Measurements from ENCODE around the gene CHP2.
"Not testable (repeated sequence)": the region's sequence is repeated elsewhere in the genome, so short reads cannot be mapped to it uniquely, and the experiment has no call there.

CHP2 gene

DNA sequence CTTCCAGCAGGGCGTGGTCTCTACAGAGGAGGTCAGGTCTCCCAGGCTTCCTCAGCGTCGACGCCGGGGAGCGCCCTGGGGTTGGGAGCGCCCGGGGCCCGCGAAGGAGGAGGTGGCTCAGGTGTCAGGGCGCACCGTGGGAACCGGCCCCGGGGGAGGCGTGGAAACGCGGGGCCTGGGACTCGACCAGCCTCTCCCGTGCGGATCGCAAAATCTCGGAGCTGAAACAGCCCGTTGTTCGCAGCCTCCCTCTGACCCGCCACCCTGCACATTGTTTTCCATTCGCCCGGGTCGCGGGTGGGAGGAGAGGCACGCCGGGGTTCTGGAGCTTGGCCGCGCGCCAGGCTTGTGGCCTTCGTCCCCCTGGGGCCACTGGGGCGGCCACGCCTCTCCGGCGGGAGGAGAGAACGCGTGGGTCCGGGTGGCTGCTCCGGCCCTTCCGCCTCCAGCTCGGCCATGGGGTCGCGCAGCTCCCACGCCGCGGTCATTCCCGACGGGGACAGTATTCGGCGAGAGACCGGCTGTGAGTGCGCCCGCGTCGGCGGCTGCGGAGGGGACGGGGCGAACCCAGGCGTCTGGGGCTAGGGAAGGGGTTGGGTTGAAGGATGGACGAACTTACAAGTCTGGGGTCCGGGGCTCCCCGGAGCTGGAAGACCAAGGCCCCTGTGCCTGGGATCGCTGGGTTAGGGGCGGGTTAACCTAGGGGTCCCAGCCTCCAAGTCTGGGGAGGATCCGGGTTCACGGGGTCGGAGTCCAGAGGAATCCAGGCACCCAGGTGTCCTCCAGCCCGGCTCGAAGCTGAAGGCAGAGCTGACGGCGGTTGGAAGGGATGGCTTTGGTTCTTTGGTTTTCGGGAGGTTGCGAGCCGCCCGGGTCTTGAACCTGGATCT, at the start of gene CHP2:
CHP2 (plus strand) TSS at position 433 of the 890 bp plus-strand sequence; CDS start at position 457, 24 bp downstream.
- DNase-seq (ENCODE audit: low read depth), result no peak

DNA sequence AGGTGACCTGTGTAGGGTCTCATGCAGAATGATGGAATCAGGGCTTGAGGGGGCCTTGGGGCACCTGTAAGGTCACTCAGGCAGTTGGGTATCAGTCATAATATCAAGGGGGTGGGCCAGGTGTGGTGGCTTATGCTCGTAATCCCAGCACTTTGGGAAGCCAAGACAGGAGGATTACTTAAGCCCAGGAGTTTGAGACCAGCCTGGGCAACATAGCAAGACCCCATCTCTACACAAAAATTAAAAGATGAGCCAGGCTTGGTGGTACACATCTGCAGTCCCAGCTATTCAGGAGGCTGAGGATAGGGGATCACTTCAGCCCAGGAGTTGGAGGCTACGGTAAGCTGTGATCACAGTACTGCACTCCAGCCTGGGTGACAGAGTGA, 49.3 kb upstream of the CHP2 start:
- no peak for DNase-seq (ENCODE audit: low read depth)

DNA sequence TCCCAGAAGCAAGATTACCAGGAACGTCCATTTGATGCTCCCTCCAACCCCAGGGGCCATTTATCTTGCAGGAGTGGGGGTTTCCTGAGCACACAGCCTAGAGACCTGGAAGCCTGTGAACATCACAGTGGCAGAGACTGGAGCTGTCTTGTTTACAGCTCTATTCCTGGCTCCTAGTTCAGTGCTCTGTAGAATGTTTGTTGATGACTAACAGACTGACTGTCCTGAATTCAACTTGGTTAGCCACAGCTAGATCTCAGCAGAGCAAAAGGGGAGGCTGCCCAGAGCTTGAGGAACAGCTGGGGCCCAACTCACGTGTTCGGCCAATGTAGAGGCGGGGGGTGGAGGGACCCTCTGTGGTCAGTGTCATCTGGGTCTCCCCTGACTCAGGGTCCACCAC, 48.4 kb upstream of the CHP2 start:
- DNase-seq (ENCODE audit: low read depth), result no peak

DNA sequence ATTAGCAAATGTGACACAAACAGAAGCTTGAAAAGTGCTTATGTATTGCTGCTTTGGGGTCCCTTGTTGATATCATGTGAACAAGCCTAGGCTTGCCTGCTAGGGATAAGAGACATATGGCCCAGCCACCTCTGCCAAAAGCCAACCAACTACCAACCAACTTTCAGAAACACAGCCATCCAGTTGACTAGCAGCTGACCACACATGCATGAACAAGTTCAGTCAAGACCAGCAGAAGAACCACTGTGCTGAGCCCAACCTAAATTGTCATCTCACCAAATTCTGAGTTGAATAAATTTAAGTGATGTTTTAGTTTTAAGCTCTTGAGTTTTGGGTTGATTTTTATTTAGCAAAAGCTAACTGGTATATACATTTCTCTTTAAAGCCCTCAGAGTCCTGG, 45.3 kb upstream of the CHP2 start:
- DNase-seq (ENCODE audit: low read depth), result no peak

DNA sequence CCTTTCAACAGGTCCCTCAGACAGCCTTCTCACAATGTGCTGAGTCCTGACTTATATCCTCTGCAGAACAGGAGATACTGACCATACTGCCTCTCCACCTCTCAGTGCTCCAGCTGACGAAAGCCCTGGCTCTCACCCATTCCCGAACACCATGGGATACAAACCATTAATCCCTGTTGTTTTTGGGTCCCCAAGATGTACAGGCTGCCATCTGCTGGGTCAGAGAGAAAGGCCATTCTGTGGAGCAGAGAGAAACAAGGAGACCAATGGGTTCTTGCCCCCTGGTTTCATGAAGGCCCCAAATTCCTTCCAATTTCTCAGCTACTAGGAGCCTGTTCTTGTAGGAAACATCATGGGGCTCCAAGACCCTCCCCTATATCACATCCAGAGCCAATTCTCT, 44.8 kb upstream of the CHP2 start:
- DNase-seq (ENCODE audit: low read depth), result no peak

DNA sequence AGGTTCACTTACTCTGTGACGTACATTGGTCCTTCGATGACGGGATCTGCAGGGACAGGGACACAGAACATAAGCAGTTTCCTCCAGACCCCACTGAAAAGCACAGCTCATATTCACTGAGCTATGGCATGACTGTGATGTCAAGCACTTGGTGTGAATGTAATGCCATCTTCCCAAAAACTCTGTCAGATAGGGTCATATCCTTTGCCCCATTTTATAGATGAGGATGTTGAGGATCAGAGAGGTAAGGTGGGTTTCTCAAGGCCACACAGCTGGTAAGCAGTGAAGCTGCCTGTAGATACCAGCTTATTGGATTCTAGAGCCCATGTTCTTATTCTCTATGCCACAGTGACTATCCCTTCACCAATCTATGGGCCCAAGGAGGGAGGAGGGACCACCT, 44.3 kb upstream of the CHP2 start:
- DNase-seq (ENCODE audit: low read depth), result no peak

DNA sequence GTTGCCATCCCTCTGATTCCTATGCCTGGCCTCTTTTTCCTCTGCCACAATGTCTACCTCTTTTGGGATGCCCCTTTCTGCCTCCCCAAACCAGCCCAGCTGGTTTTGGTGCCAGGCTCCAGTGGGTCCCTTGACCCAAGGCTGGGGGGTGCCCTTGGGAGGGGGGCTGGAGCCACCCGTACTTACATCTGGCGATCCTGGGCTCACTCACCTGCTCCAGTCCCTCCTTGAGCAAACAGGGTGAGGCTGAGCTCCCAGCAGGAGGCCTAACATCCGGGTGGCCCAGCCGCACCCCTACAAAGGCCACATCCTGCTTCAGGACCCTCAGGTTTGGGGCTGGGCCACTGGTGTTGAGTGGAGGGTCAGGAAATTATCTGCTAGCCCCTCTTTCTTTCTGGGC, 43.0 kb upstream of the CHP2 start:
- no peak for DNase-seq (ENCODE audit: low read depth)

DNA sequence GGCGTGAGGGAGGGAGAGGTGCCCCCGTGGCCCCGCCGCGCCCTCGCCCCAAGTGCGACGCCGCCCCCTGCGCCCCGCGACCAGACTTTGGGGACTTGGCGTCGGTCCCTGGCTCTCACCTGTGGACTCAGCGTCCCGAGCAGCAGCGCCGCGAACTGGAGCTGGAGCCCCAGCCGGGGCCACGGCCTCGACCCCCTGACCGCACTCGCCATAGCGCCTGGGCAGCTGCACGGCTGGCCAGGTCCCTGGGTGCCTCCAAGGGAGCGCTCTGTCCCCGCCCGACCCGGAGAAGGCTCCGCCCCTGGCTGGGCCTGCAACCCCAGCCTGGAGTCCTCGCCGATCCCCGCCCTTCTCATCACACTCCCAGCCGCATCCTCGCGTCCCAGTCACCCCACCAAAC, 41.9 kb upstream of the CHP2 start, which contains the start of gene ERN2:
ERN2 (minus strand) TSS at position 247 of the 400 bp plus-strand sequence; CDS start at position 212, 35 bp downstream.
- DNase-seq (ENCODE audit: low read depth), result no peak

DNA sequence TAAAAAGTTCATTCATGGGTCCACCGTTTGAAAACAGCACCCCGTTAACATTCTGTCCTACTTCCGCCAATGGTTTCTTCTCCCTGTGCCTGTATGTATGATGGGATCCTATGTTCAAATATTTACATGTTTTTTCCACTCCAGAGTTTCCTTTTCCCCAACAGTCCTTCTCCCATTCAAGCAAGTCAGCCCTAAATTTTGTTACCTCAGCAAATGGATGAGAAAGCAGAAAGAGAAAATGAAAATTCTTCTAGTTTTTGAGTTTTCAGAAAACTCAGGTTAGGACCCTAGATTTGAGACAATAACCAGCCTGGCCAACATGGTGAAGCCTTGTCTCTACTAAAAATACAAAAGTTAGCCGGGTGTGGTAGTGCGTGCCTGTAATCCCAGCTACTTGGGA, 38.3 kb upstream of the CHP2 start:
- no peak for DNase-seq (ENCODE audit: low read depth)

DNA sequence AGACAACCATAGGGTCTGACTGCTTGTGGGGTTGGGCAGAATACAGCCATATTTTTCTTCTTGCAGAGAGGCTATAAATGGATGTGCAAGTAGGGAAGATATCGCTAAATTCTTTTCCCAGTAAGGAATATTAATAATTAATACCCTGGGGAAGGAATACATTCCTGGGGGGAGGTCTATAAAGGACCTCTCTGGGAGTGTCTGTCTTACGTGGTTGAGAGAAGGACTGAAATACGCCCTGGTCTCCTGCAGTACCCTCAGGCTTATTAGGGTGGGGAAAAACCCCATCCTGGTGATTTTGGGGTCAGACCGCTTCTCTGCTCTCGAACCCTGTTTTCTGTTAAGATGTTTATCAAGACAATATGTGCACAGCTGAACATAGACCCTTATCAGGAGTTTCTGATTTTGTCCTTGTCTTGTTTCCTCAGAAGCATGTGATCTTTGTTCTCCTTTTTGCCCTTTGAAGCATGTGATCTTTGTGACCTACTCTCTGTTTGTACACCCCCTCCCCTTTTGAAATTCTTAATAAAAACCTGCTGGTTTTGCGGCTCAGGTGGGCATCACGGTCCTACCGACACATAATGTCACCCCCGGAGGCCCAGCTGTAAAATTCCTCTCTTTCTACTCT, 32.1 kb upstream of the CHP2 start:
- DNase-seq (ENCODE audit: low read depth), result not testable (repeated sequence)

DNA sequence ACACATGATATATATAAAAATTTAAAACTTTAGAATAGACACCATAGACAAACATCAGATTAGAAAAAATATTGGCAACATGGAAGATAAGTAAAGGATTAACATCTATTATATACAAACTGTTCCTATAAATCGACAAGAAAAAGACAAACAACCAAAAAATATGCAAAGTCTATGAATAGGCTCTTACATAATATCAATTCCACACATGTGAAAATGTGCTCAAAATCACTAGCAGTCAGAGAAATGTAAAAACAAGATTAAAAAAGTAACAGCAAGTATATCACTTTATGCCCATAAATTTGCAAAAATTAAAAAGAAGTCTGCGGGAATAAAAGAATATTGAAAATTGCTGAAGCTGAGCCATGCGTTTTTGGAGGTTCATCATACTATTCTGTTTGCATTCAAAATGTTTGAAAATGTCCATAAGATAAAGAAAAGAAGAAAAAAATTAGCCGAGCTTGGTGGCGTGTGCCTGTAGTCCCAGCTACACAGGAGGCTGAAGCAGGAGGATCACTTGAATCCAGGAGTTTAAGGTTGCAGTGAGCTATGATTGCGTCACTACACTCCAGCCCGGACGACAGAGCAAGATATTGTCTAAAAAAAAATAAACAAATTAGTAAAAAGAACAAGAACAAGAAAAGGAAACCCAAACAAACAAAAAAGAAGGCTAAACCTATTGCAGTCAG, 30.6 kb upstream of the CHP2 start:
- no peak for DNase-seq (ENCODE audit: low read depth)

DNA sequence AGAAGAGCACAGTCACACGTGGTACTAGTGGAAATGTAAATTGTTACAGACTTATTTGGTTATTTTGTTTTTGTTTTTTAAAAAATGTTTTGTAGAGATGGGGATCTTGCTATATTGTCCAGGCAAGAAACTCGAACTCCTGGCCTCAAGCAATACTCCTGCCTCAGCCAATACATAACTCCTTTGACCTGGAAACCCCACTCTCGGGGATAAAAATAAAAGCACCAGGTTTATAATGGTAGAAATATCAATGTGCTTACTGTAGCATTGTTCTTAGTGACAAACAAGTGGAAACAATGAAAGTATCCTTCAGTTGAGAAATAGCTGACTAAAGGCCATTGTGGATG, 30.1 kb upstream of the CHP2 start:
- no peak for DNase-seq (ENCODE audit: low read depth)

DNA sequence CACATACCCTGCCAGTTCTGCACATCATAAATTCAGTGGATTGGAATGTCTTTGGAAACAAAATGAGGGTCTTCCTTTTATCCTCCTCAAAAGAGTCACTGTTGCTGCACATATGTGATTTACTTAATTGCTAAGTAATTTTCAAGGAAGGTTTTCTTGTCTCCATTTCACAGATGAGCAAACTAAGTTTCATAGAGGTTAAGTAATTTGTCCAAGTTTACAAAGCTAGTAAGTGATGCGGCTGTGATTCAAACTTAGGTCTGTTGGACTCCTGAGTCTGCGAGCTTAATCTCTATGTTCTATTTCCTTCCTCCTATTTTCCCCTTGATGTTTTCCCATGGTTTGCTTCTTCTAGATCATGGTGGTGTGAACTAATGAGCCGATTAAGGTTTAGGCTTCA, 28.1 kb upstream of the CHP2 start:
- no peak for DNase-seq (ENCODE audit: low read depth)

DNA sequence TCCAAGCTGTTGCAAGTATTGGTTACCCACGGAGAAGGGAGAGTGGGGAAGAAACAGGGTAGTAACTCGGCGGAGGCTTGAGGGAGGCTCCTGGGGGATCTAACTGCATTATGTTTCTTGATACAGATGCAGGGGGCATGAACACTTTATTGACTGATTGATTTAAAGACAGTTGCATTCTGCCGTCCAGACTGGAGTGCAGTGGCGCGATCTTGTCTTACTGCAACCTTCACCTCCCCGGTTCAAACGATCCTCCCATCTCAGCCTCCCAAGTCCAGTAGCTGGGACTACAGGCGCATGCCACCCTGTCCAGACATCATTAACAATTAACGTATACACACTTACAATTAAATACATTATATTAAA, 26.7 kb upstream of the CHP2 start:
- DNase-seq (ENCODE audit: low read depth), result no peak

DNA sequence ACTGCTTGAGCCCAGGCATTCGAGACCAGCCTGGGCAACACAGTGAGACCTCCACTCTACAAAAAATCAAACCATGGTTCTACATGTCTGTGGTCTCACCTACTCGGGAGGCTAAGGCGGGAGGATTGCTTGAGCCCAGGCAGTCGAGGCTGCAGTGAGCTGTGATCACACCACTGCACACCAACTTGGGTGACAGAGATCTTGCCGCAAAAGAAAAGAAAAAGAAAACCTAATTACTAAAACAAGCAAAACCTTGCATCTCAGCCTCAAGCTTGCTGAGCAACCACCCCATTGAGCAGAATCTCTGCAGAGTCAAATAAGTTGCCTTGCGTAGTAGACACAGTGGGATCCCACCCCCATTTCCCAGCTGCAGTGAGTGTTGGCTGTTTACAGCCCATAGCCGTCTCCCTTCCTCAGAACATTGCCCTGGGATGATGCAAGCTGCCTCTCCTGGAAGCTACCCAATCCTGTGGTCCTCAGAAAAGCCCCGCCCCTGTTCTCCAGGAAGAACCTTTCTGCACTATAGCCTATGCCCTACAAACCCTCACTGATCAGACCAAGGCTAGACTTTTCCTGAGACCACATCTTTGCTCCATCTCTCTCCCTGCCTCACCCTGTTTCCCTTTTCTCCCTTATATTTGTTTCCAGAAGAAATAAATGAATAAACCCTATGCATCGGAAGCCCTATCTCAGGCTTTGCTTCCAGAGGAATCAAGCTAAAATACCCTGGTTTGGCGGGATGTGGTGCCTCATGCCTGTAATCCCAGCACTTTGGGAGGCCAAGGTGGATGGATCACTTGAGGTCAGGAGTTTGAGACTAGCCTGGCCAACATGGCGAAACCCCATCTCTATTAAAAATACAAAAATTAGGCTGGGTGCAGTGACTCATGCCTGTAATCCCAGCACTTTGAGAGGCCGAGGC, 25.1 kb upstream of the CHP2 start:
- DNase-seq (ENCODE audit: low read depth), result peak; percentile 10

DNA sequence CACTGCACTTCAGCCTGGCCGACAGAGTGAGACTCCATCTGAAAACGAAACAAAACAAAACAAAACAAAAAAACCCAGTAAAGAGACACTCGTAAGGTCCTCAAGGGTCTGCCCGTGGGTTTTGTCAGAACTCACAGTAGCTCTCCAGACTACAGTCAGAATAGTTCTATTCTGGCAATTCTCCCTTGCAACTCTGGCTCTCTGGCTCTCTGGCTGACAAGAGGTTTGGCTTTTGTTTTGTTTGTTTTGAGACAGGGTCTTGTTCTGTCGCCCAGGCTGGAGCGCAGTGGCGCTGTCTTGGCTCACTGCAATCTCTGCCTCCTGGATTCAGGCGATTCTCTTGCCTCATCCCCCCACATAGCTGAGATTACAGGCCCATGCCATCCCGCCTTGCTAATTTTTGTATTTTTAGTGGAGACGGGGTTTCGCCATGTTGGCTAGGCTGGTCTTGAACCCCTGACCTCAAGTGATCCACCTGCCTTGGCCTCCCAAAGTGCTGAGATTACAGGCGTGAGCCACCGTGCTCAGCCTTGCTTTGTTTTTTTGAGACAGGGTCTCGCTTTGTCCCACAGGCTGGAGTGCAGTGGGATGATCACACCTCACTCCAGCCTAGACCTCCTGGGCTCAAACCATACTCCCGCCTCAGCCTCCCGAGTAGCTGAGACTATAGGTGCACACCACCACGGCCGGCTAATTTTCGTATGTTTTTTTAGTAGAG, 20.5 kb upstream of the CHP2 start:
- DNase-seq (ENCODE audit: low read depth), result no peak

DNA sequence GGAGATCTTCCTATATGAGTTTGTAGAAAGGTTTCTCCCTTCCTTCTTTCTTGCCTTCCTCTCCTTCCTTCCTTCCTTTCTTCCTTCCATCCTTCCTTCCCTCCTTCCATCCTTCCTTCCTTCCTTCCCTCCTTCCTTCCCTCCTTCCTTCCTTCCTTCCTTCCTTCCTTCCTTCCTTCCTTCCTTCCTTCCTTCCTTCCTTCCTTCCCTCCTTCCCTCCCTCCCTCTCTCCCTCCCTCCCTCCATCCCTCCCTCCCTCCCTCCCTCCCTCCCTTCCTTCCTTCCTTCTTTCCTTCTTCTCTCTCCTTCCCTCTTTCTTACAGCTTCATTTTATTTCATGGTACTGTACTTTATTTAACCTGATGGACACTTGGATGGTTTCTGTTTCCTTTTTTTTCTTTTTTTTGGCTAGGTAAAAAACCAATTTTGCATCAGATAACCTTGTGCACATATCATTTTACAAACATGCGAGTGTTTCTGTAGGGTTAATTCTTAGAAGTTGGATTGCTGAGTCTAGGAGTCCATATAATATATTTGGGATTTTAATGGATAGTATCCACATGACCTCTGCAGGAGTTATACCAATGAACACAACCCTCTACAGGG, 17.3 kb upstream of the CHP2 start:
- DNase-seq (ENCODE audit: low read depth), result not testable (repeated sequence)

DNA sequence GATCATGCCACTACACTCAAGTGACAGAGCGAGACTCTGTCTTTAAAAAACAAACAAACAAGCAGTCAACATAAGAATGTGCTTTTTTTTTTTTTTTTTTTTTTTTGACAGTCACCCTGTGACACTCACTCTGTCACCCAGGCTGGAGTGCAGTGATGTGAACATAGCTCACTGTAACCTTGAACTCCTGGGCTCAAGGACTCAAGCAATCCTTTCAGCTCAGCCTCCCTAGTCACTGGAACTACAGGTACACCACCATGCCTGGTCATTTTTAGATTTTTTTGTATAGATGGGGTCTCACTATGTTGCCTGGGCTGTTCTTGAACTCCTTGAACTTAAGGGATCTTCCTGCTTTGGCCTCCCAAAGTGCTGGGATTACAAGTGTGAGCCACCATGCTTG, 15.3 kb upstream of the CHP2 start:
- DNase-seq (ENCODE audit: low read depth), result no peak

DNA sequence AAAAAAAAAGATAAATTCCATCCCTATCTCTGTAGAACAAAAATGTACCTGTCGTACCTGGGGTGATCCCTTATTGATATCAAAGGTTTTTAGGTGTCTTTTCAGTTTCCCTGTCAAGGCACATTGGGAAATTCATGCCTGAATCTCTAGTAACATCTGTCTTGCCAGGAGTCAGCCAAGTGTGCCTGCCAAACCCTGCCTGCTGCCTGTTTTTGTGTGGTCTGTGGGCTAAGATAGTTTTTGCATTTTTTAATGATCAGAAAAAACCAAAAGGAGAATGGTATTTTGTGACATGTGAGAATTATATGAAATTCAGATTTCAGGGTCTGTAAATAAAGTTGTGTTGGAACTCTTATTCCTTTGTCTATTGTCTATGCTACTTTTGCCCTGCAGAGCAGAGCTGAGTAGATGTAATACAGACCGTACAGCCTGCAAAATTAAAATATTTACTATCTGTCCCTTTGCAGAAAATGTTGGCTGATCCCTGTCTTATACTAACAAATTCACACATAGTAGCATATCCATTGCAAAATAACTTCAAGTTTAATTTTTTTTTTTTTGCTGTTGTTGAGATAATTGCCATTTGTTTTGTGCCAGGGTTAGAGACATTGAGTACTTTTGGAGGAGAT, 13.0 kb upstream of the CHP2 start:
- no peak for DNase-seq (ENCODE audit: low read depth)

DNA sequence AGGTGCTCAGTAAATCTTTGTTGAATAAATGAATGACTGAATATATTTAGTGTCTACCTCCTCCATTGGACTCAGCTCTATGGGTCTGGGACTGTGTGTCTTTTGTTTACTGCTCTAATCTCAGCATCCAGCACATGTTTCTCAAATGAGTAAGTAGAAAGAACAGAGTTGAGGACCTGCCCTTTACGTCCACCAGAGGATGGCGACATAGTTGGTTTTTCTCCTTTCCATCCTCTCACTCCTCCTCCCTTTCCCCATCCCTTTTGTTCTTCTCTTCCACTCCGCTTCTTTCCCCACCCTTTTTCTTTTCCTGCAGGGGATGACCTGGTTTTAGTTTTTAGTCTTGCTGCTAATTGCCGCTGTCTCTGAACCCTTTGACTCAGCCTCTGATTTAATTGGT, 12.1 kb upstream of the CHP2 start:
- DNase-seq (ENCODE audit: low read depth), result no peak

DNA sequence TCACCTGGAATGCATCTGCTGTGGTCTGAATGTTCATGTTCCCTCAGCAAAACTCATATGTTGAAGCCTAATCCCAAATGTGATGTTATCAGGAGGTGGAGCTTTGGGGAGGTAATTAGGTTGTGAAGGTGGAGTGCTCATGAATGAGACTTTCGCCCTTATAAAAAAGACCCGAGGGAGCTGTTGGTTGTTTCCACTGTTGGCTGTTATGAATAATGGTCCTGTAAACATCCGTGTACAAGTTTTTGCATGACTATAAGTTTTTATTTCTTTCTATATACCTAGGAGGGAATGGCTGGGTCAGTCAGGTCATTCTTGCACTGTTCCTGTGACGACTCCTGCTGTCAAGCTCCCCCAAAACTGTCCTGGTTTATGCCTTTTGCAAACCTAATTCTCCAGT, 9.6 kb upstream of the CHP2 start:
- DNase-seq (ENCODE audit: low read depth), result no peak

Measured in GM04504 (cell line).